H9 (cell line): ENCODE measurements around the gene CERS5. TPM values are rescaled to one million over a fixed set of nuclear protein-coding genes. Genes with fewer than 3 reads are reported as not detected.

Source experiments
- DNase-seq: peaks from one replicate; pipeline ENCODE4 v3.0.0-alpha.2; 2017
- H2AFZ ChIP-seq: one replicate; pipeline ENCODE4 v1.6.1; 2013; ENCODE audit warnings: mild to moderate bottlenecking, low read length, control low read depth, moderate library complexity
- H2AK5ac ChIP-seq: 2 replicates; pipeline ENCODE4 v1.6.1; 2013; ENCODE audit warnings: low read length, control low read depth, mixed read lengths; ENCODE audit not compliant: insufficient read length
- H2BK120ac ChIP-seq: one replicate; pipeline ENCODE4 v1.6.1; 2013; ENCODE audit warnings: low read depth, mild to moderate bottlenecking, low read length, control low read depth, inconsistent platforms; ENCODE audit not compliant: poor library complexity, severe bottlenecking
- H2BK12ac ChIP-seq: 2 replicates; pipeline ENCODE4 v1.6.1; 2013; ENCODE audit warnings: low read length, control low read depth, mixed read lengths, low read depth; ENCODE audit not compliant: insufficient read length
- H2BK15ac ChIP-seq: 2 replicates; pipeline ENCODE4 v1.6.1; 2013; ENCODE audit warnings: low read depth, low read length, control low read depth
- H2BK20ac ChIP-seq: one replicate; pipeline ENCODE4 v1.6.1; 2013; ENCODE audit warnings: low read depth, mild to moderate bottlenecking, low read length, control low read depth, inconsistent platforms; ENCODE audit not compliant: poor library complexity, severe bottlenecking
- H2BK5ac ChIP-seq: 2 replicates; pipeline ENCODE4 v1.6.1; 2013; ENCODE audit warnings: low read length, control low read depth, mixed read lengths; ENCODE audit not compliant: insufficient read length
- H3K14ac ChIP-seq: 2 replicates; pipeline ENCODE4 v1.6.1; 2013; ENCODE audit warnings: low read length, control low read depth; ENCODE audit not compliant: insufficient read depth
- H3K18ac ChIP-seq: 2 replicates; pipeline ENCODE4 v1.6.1; 2013; ENCODE audit warnings: low read depth, mild to moderate bottlenecking, mixed read lengths, low read length, control low read depth; ENCODE audit not compliant: insufficient read length
- H3K23ac ChIP-seq: 2 replicates; pipeline ENCODE4 v1.6.1; 2013; ENCODE audit warnings: low read length, control low read depth, mixed read lengths, low read depth; ENCODE audit not compliant: insufficient read length
- H3K23me2 ChIP-seq: 2 replicates; pipeline ENCODE4 v1.6.1; 2013; ENCODE audit warnings: low read depth, mild to moderate bottlenecking, mixed read lengths, low read length, control low read depth; ENCODE audit not compliant: insufficient read length, poor library complexity, severe bottlenecking
- H3K27ac ChIP-seq: 2 replicates; pipeline ENCODE4 v1.5.1; 2013; ENCODE audit warnings: low read length, control low read depth, mixed read lengths, low read depth; ENCODE audit not compliant: insufficient read length
- H3K27me3 ChIP-seq: 2 replicates; pipeline ENCODE4 v1.6.1; 2013; ENCODE audit warnings: low read length, control low read depth, inconsistent platforms; ENCODE audit not compliant: insufficient read depth
- H3K4ac ChIP-seq: 2 replicates; pipeline ENCODE4 v1.6.1; 2013; ENCODE audit warnings: low read depth, mild to moderate bottlenecking, control low read depth, inconsistent platforms, low read length, moderate library complexity
- H3K4me1 ChIP-seq: 2 replicates; pipeline ENCODE4 v1.6.1; 2013; ENCODE audit warnings: low read length, control low read depth, inconsistent platforms; ENCODE audit not compliant: insufficient read depth
- H3K4me2 ChIP-seq: 2 replicates; pipeline ENCODE4 v1.6.1; 2013; ENCODE audit warnings: low read length, control low read depth, mixed read lengths; ENCODE audit not compliant: insufficient read length, insufficient read depth
- H3K56ac ChIP-seq: 2 replicates; pipeline ENCODE4 v1.6.1; 2013; ENCODE audit warnings: low read depth, mild to moderate bottlenecking, mixed read lengths, low read length, control low read depth; ENCODE audit not compliant: insufficient read length
- H3K79me1 ChIP-seq: 2 replicates; pipeline ENCODE4 v1.6.1; 2013; ENCODE audit warnings: low read depth, mild to moderate bottlenecking, moderate library complexity, low read length, control low read depth, inconsistent platforms; ENCODE audit not compliant: insufficient read depth, poor library complexity, severe bottlenecking
- H3K79me2 ChIP-seq: 2 replicates; pipeline ENCODE4 v1.6.1; 2013; ENCODE audit warnings: low read length, control low read depth, inconsistent platforms; ENCODE audit not compliant: insufficient read depth
- H3K9ac ChIP-seq: 2 replicates; pipeline ENCODE4 v1.6.1; 2013; ENCODE audit warnings: low read length, control low read depth, mixed read lengths; ENCODE audit not compliant: insufficient read length; ENCODE audit errors: extremely low read depth
- H3K9me3 ChIP-seq: one replicate; pipeline ENCODE4 v1.6.1; 2013; ENCODE audit warnings: low read depth, low read length, inconsistent platforms; ENCODE audit not compliant: control insufficient read depth
- H3T11ph ChIP-seq: one replicate; pipeline ENCODE4 v1.6.1; 2013; ENCODE audit warnings: mild to moderate bottlenecking, low read length, control low read depth, inconsistent platforms
- H4K20me1 ChIP-seq: one replicate; pipeline ENCODE4 v1.6.1; 2013; ENCODE audit not compliant: control insufficient read depth, insufficient read length, insufficient read depth
- H4K5ac ChIP-seq: 2 replicates; pipeline ENCODE4 v1.6.1; 2013; ENCODE audit warnings: low read depth, mild to moderate bottlenecking, mixed read lengths, low read length, control low read depth; ENCODE audit not compliant: insufficient read length
- H4K8ac ChIP-seq: replicated peaks from 2 replicates; pipeline ENCODE4 v1.6.1; 2013; ENCODE audit warnings: low read length, control low read depth, mixed read lengths, low read depth; ENCODE audit not compliant: insufficient read length
- H4K91ac ChIP-seq: 2 replicates; pipeline ENCODE4 v1.6.1; 2013; ENCODE audit warnings: low read depth, mild to moderate bottlenecking, moderate library complexity, mixed read lengths, low read length, control low read depth; ENCODE audit not compliant: insufficient read length
- H3K27ac Mint-ChIP-seq, 3 experiments: 2 replicates in 2 of 3; 3 replicates in 1 of 3; pipeline ENCODE4 v1.8.0; 2020 to 2021; ENCODE audit warnings: mixed read lengths in 3 of 3, mild to moderate bottlenecking in 1 of 3, moderate library complexity in 1 of 3
- H3K27me3 Mint-ChIP-seq: 2 replicates; pipeline ENCODE4 v1.8.0; 2021; ENCODE audit warnings: low read depth, mild to moderate bottlenecking, moderate library complexity, mixed read lengths
- H3K36me3 Mint-ChIP-seq, 3 experiments: 2 replicates in 2 of 3; 3 replicates in 1 of 3; pipeline ENCODE4 v1.8.0; 2020 to 2021; ENCODE audit warnings: low read depth in 3 of 3, mixed read lengths in 3 of 3; ENCODE audit not compliant: insufficient read depth in 1 of 3
- H3K4me1 Mint-ChIP-seq, 2 experiments: 2 replicates each; pipeline ENCODE4 v1.8.0; 2020; ENCODE audit warnings: mixed read lengths in 2 of 2
- H3K4me3 Mint-ChIP-seq, 2 experiments: 2 replicates in 1 of 2; 3 replicates in 1 of 2; pipeline ENCODE4 v1.8.0; 2020 to 2021; ENCODE audit warnings: mild to moderate bottlenecking in 2 of 2, mixed read lengths in 2 of 2, moderate library complexity in 1 of 2
- H3K9me3 Mint-ChIP-seq, 2 experiments: 2 replicates in 1 of 2; 3 replicates in 1 of 2; pipeline ENCODE4 v1.8.0; 2020; ENCODE audit warnings: mild to moderate bottlenecking in 2 of 2, mixed read lengths in 2 of 2, moderate library complexity in 1 of 2
- CTCF ChIP-seq: fragments of 200-600 bp; sonication (generic); conservative IDR thresholded peaks from 3 replicates; pipeline ENCODE4 v1.8.0; 2021; ENCODE audit warnings: antibody characterized with exemption, mild to moderate bottlenecking
- WGBS: extraction: QIAGEN DNeasy Blood & Tissue Kit; methylation state at CpG from one replicate; pipeline ENCODE4 v1.1.7; 2013; ENCODE audit warnings: missing lambda C conversion rate, low lambda C conversion rate, mixed read lengths; ENCODE audit not compliant: insufficient read length; ENCODE audit errors: extremely low coverage; 5-methylcytosine and 5-hydroxymethylcytosine counted together
- total RNA-seq: library from RNA; stranded (reverse); gene quantifications from 2 replicates; pipeline ENCODE4 v1.2.1, GENCODE V29; 2021

CERS5 gene
- total RNA-seq, 1 experiment from 2014 or later: 68.8 TPM

GRCh38 chr12:50175716-50176026, 8.5 kb upstream of the CERS5 start:
- H3K14ac ChIP-seq: no peak overlapping the region
- H3K27me3 Mint-ChIP-seq: no peaks in the 10 kb centered on the region; the same call in 1 of the 2 replicates
- H3K9me3 ChIP-seq: no peaks in the 10 kb centered on the region
- no peak overlapping the region; a peak in 1 of 7 replicates for H3K27ac Mint-ChIP-seq
- H3K27ac ChIP-seq: no peak overlapping the region
- H2BK12ac ChIP-seq: no peak overlapping the region
- no CpG with 5 or more reads among the region's 1 CpG for WGBS
- no peak overlapping the region for H3K9ac ChIP-seq
- H3K4me2 ChIP-seq: no peak overlapping the region
- H3K18ac ChIP-seq: no peak overlapping the region
- no peaks in the 10 kb centered on the region for H3K79me1 ChIP-seq
- H3K23me2 ChIP-seq: no peaks in the 10 kb centered on the region
- no peaks in the 10 kb centered on the region for H3K79me2 ChIP-seq
- H3K23ac ChIP-seq: no peak overlapping the region
- H3K56ac ChIP-seq: no peak overlapping the region
- TF ChIP-seq CTCF: no peak
- H2AK5ac ChIP-seq: no peak overlapping the region
- H3K36me3 Mint-ChIP-seq: peaks cover 3 to 21% (median 11%) of the 10 kb centered on the region in 3 experiments; a peak in 6 of 7 replicates
- no peak overlapping the region for H4K8ac ChIP-seq
- H4K5ac ChIP-seq: no peak overlapping the region
- H3K4ac ChIP-seq: no peak overlapping the region
- H4K91ac ChIP-seq: no peak overlapping the region
- H2AFZ ChIP-seq: no peak overlapping the region
- DNase-seq: no peak
- no peaks in the 10 kb centered on the region for H3K9me3 Mint-ChIP-seq
- H3T11ph ChIP-seq: no peak overlapping the region
- H4K20me1 ChIP-seq: no peaks in the 10 kb centered on the region
- H3K4me3 Mint-ChIP-seq: no peak overlapping the region
- H3K27me3 ChIP-seq: no peaks in the 10 kb centered on the region
- no peak overlapping the region for H2BK5ac ChIP-seq
- no peak overlapping the region for H2BK120ac ChIP-seq
- no peaks in the 10 kb centered on the region for H3K4me1 Mint-ChIP-seq
- H3K4me1 ChIP-seq: no peaks in the 10 kb centered on the region
- no peak overlapping the region for H2BK15ac ChIP-seq
- no peak overlapping the region for H2BK20ac ChIP-seq
